SK-N-SH treated with all-trans-retinoic acid at 6 μM for 48 hours (cell line): ENCODE results near the gene TMEM62.

Source experiments
- ATAC-seq: fragments of 200-7000 bp; cut with Tn5 transposase; 3 replicates; pipeline ENCODE4 v1.9.1; 2020; ENCODE audit warnings: mild to moderate bottlenecking, moderate library complexity
- CREB5 ChIP-seq: fragments of 250-450 bp; sonication (Bioruptor Pico); IDR thresholded peaks from 2 replicates; pipeline ENCODE4 v1.5.1; 2020; ENCODE audit warnings: low read depth, mild to moderate bottlenecking, moderate library complexity
- CSDC2 ChIP-seq: fragments of 250-450 bp; sonication (Bioruptor Pico); IDR thresholded peaks from 2 replicates; pipeline ENCODE4 v1.5.0; 2020; ENCODE audit warnings: mild to moderate bottlenecking, moderate library complexity
- CSRNP3 ChIP-seq: fragments of 250-450 bp; sonication (Bioruptor Pico); IDR thresholded peaks from 2 replicates; pipeline ENCODE4 v1.5.1; 2021; ENCODE audit warnings: mild to moderate bottlenecking, moderate library complexity
- GLIS3 ChIP-seq: fragments of 250-450 bp; sonication (Bioruptor Pico); IDR thresholded peaks from 2 replicates; pipeline ENCODE4 v1.5.0; 2020; ENCODE audit warnings: mild to moderate bottlenecking, moderate library complexity
- ISL1 ChIP-seq: fragments of 250-450 bp; sonication (Bioruptor Pico); IDR thresholded peaks from 2 replicates; pipeline ENCODE4 v2.1.2; 2022; ENCODE audit warnings: mild to moderate bottlenecking, moderate library complexity
- OSR1 ChIP-seq: fragments of 250-450 bp; sonication (Bioruptor Pico); IDR thresholded peaks from 2 replicates; pipeline ENCODE4 v1.8.0; 2022; ENCODE audit warnings: moderate library complexity, mild to moderate bottlenecking, inconsistent platforms
- PATZ1 ChIP-seq: fragments of 250-450 bp; sonication (Bioruptor Pico); IDR thresholded peaks from 2 replicates; pipeline ENCODE4 v1.8.0; 2020; ENCODE audit warnings: mild to moderate bottlenecking, moderate library complexity, borderline replicate concordance
- POU6F1 ChIP-seq: fragments of 250-450 bp; sonication (Bioruptor Pico); IDR thresholded peaks from 2 replicates; pipeline ENCODE4 v1.8.0; 2021; ENCODE audit warnings: low read depth, mild to moderate bottlenecking, moderate library complexity, borderline replicate concordance
- PPARA ChIP-seq: fragments of 250-450 bp; sonication (Bioruptor Pico); IDR thresholded peaks from 2 replicates; pipeline ENCODE4 v1.5.0; 2020; ENCODE audit warnings: mild to moderate bottlenecking, borderline replicate concordance
- RARB ChIP-seq: fragments of 250-450 bp; sonication (Bioruptor Pico); IDR thresholded peaks from 2 replicates; pipeline ENCODE4 v1.8.0; 2021; ENCODE audit warnings: mild to moderate bottlenecking, moderate library complexity
- TCF4 ChIP-seq: fragments of 250-450 bp; sonication (Bioruptor Pico); IDR thresholded peaks from 2 replicates; pipeline ENCODE4 v1.8.0; 2021; ENCODE audit warnings: mild to moderate bottlenecking, moderate library complexity, borderline replicate concordance
- TOX ChIP-seq: fragments of 250-450 bp; sonication (Bioruptor Pico); IDR thresholded peaks from 2 replicates; pipeline ENCODE4 v1.8.0; 2021; ENCODE audit warnings: mild to moderate bottlenecking, moderate library complexity, borderline replicate concordance
- TSHZ2 ChIP-seq: fragments of 250-450 bp; sonication (Bioruptor Pico); IDR thresholded peaks from 2 replicates; pipeline ENCODE4 v1.5.0; 2020; ENCODE audit warnings: mild to moderate bottlenecking, moderate library complexity
- ZC3H10 ChIP-seq: fragments of 250-450 bp; sonication (Bioruptor Pico); IDR thresholded peaks from 2 replicates; pipeline ENCODE4 v1.5.1; 2021; ENCODE audit warnings: mild to moderate bottlenecking, moderate library complexity
- ZFP30 ChIP-seq: fragments of 450-650 bp; formaldehyde crosslinking; IDR thresholded peaks from 2 replicates; pipeline ENCODE4 v1.5.0; 2022; ENCODE audit warnings: mild to moderate bottlenecking, moderate library complexity
- ZNF565 ChIP-seq: fragments of 450-650 bp; formaldehyde crosslinking; conservative IDR thresholded peaks from 2 replicates; pipeline ENCODE4 v1.5.0; 2020; ENCODE audit warnings: low read depth, mild to moderate bottlenecking, moderate library complexity
- ZNF8 ChIP-seq: fragments of 450-650 bp; formaldehyde crosslinking; IDR thresholded peaks from 2 replicates; pipeline ENCODE4 v1.5.0; 2020; ENCODE audit warnings: mild to moderate bottlenecking, moderate library complexity

The TMEM62 gene

GRCh38 chr15:43198992-43199391 lies 65.6 kb downstream of the TMEM62 start:
- TF ChIP-seq TOX (CRISPR knock-in tag) (no peak), ISL1 (CRISPR knock-in tag) (no peak), ZC3H10 (CRISPR knock-in tag) (no peak), ZNF565 (CRISPR knock-in tag) (no peak), PPARA (CRISPR knock-in tag) (no peak), TSHZ2 (no peak), OSR1 (no peak), GLIS3 (CRISPR knock-in tag) (no peak), PATZ1 (no peak)
- ATAC-seq = no peak

GRCh38 chr15:43199945-43200488 lies 66.6 kb downstream of the TMEM62 start:
- no peak for ATAC-seq
- TF ChIP-seq ZNF8 (no peak), TCF4 (CRISPR knock-in tag) (no peak)

GRCh38 chr15:43204016-43204901 lies 70.9 kb downstream of the TMEM62 start:
- peak; percentile 87 for ATAC-seq
- TF ChIP-seq POU6F1 (CRISPR knock-in tag) = no peak
- no peak for TF ChIP-seq ZC3H10 (CRISPR knock-in tag)
- TF ChIP-seq CREB5 (CRISPR knock-in tag) = no peak
- TF ChIP-seq CSRNP3 (CRISPR knock-in tag) = no peak

- TF ChIP-seq TOX (CRISPR knock-in tag) (no peak), ZFP30 (CRISPR knock-in tag) (no peak), PPARA (CRISPR knock-in tag) (no peak), ZNF565 (CRISPR knock-in tag) (no peak), RARB (CRISPR knock-in tag) (no peak), CSRNP3 (CRISPR knock-in tag) (no peak), CSDC2 (CRISPR knock-in tag) (no peak), CREB5 (CRISPR knock-in tag) (no peak), GLIS3 (CRISPR knock-in tag) (no peak)
- ATAC-seq = no peak
These were observed 72.7 kb downstream of the TMEM62 start for GRCh38 chr15:43206054-43206453.
